GM23338 (cell line): ENCODE results near the gene HDAC11. TPM values are rescaled to one million over a fixed set of nuclear protein-coding genes. Genes with fewer than 3 reads are reported as not detected.

Experiments
- ATAC-seq: fragments of 200-7000 bp; cut with Tn5 transposase; 3 replicates; pipeline ENCODE4 v1.9.1; 2020
- DNase-seq: peaks from one replicate; pipeline ENCODE4 v3.0.0-alpha.2; 2015; ENCODE audit warnings: low spot score
- H2AFZ ChIP-seq: fragments of 200-600 bp; sonication (generic); 2 replicates; pipeline ENCODE4 v1.8.0; 2016; ENCODE audit warnings: antibody characterized with exemption, mild to moderate bottlenecking, moderate library complexity
- H3F3A ChIP-seq: fragments of 200-600 bp; sonication (generic); replicated peaks from 2 replicates; pipeline ENCODE4 v1.8.0; 2017; ENCODE audit warnings: antibody characterized with exemption, mixed run types, low read depth
- H3K27ac ChIP-seq: fragments of 200-600 bp; sonication (generic); 2 replicates; pipeline ENCODE4 v1.6.1; 2016; ENCODE audit warnings: low read depth
- H3K27me3 ChIP-seq: fragments of 200-600 bp; sonication (generic); 2 replicates; pipeline ENCODE4 v1.8.0; 2016; ENCODE audit warnings: mild to moderate bottlenecking, mixed run types, moderate library complexity; ENCODE audit not compliant: insufficient read depth
- H3K36me3 ChIP-seq: fragments of 200-600 bp; sonication (generic); 2 replicates; pipeline ENCODE4 v1.8.0; 2016; ENCODE audit warnings: mild to moderate bottlenecking; ENCODE audit not compliant: insufficient read depth
- H3K4me1 ChIP-seq: fragments of 200-600 bp; sonication (generic); 2 replicates; pipeline ENCODE4 v1.8.0; 2016; ENCODE audit warnings: mild to moderate bottlenecking, moderate library complexity; ENCODE audit not compliant: insufficient read depth
- H3K4me2 ChIP-seq: fragments of 200-600 bp; sonication (generic); 2 replicates; pipeline ENCODE4 v1.7.1; 2017; ENCODE audit warnings: mixed run types
- H3K4me3 ChIP-seq: fragments of 200-600 bp; sonication (generic); 2 replicates; pipeline ENCODE4 v1.6.1; 2016; ENCODE audit warnings: mixed run types
- H3K79me2 ChIP-seq: fragments of 200-600 bp; sonication (generic); replicated peaks from 2 replicates; pipeline ENCODE4 v1.8.0; 2017; ENCODE audit warnings: mild to moderate bottlenecking; ENCODE audit not compliant: insufficient read depth
- H3K9me2 ChIP-seq: fragments of 200-600 bp; sonication (generic); 2 replicates; pipeline ENCODE4 v1.8.0; 2017; ENCODE audit not compliant: insufficient read depth
- H4K20me1 ChIP-seq: fragments of 200-600 bp; sonication (generic); replicated peaks from 2 replicates; pipeline ENCODE4 v1.8.0; 2017; ENCODE audit warnings: mild to moderate bottlenecking; ENCODE audit not compliant: insufficient read depth
- H3K27ac Mint-ChIP-seq: 2 replicates; pipeline ENCODE4 v1.8.0; 2020; ENCODE audit warnings: inconsistent platforms, mild to moderate bottlenecking, moderate library complexity, mixed read lengths
- H3K27me3 Mint-ChIP-seq: 3 replicates; pipeline ENCODE4 v1.8.0; 2022; ENCODE audit warnings: low read depth, mild to moderate bottlenecking, moderate library complexity, mixed read lengths, inconsistent platforms; ENCODE audit not compliant: insufficient read depth, poor library complexity
- H3K36me3 Mint-ChIP-seq: 3 replicates; pipeline ENCODE4 v1.8.0; 2021; ENCODE audit warnings: low read depth, mild to moderate bottlenecking, inconsistent platforms, moderate library complexity, mixed read lengths
- H3K4me1 Mint-ChIP-seq: 3 replicates; pipeline ENCODE4 v1.8.0; 2020; ENCODE audit warnings: mild to moderate bottlenecking, inconsistent platforms, mixed read lengths
- H3K4me3 Mint-ChIP-seq: 3 replicates; pipeline ENCODE4 v1.8.0; 2021; ENCODE audit warnings: moderate library complexity, mild to moderate bottlenecking, inconsistent platforms, mixed read lengths
- H3K9me3 Mint-ChIP-seq: 3 replicates; pipeline ENCODE4 v1.8.0; 2020; ENCODE audit warnings: moderate library complexity, mild to moderate bottlenecking, inconsistent platforms, mixed read lengths
- CREB1 ChIP-seq: fragments of 250-450 bp; sonication (Bioruptor Pico); IDR thresholded peaks from 2 replicates; pipeline ENCODE4 v1.5.0; 2020; ENCODE audit warnings: low read depth, mild to moderate bottlenecking, moderate library complexity
- CTCF ChIP-seq, 2 experiments: fragments of 200-600 bp in 1 of 2; sonication (generic) in 1 of 2; conservative IDR thresholded peaks; 2 replicates each; pipeline versions ENCODE4 v1.5.1 to v1.6.1; 2016 to 2017; ENCODE audit warnings: antibody characterized with exemption in 2 of 2, low read depth in 2 of 2, mild to moderate bottlenecking in 2 of 2, moderate library complexity in 1 of 2
- ETS1 ChIP-seq: IDR thresholded peaks from 2 replicates; pipeline ENCODE4 v1.6.1; 2016; ENCODE audit warnings: antibody characterized with exemption
- EZH2 ChIP-seq: fragments of 200-600 bp; sonication (generic); IDR thresholded peaks from one replicate; pipeline ENCODE4 v1.8.0; 2017; ENCODE audit warnings: antibody characterized with exemption, mild to moderate bottlenecking, low read depth; ENCODE audit not compliant: unreplicated experiment
- EZH2phosphoT487 ChIP-seq: fragments of 200-600 bp; sonication (generic); IDR thresholded peaks from one replicate; pipeline ENCODE4 v1.8.1; 2018; ENCODE audit warnings: antibody characterized with exemption; ENCODE audit not compliant: unreplicated experiment
- JUNB ChIP-seq: IDR thresholded peaks from one replicate; pipeline ENCODE4 v1.6.1; 2016; ENCODE audit warnings: antibody characterized with exemption; ENCODE audit not compliant: unreplicated experiment
- NANOG ChIP-seq: IDR thresholded peaks from 2 replicates; pipeline ENCODE4 v1.6.1; 2016; ENCODE audit warnings: antibody characterized with exemption, borderline replicate concordance
- POLR2AphosphoS5 ChIP-seq: IDR thresholded peaks from 2 replicates; pipeline ENCODE4 v1.6.1; 2016; ENCODE audit warnings: antibody characterized with exemption, low read depth
- REST ChIP-seq: IDR thresholded peaks from one replicate; pipeline ENCODE4 v1.6.1; 2018; ENCODE audit warnings: antibody characterized with exemption; ENCODE audit not compliant: unreplicated experiment
- STAT1 ChIP-seq: IDR thresholded peaks from one replicate; pipeline ENCODE4 v1.6.1; 2016; ENCODE audit warnings: antibody characterized with exemption; ENCODE audit not compliant: unreplicated experiment
- ZNF114 ChIP-seq: fragments of 250-450 bp; sonication (Bioruptor Pico); IDR thresholded peaks from 2 replicates; pipeline ENCODE4 v1.5.0; 2020; ENCODE audit warnings: mild to moderate bottlenecking, moderate library complexity
- ZNF331 ChIP-seq: fragments of 250-450 bp; sonication (Bioruptor Pico); IDR thresholded peaks from 2 replicates; pipeline ENCODE4 v1.5.0; 2020; ENCODE audit warnings: low read depth, mild to moderate bottlenecking, moderate library complexity
- ZNF462 ChIP-seq: fragments of 250-450 bp; sonication (Bioruptor Pico); IDR thresholded peaks from 2 replicates; pipeline ENCODE4 v1.5.0; 2020; ENCODE audit warnings: mild to moderate bottlenecking, moderate library complexity
- polyA plus RNA-seq: library from polyadenylated mRNA; unstranded; fragments of >200 nt; fragmentation: Nextera tagmentation; extraction: Ambion mirVana; gene quantifications from 2 replicates; pipeline ENCODE4 v1.2.1, GENCODE V29; 2016
- total RNA-seq: library from RNA; depleted of rRNA; stranded (reverse); fragments of >200 nt; shearing (Covaris generic); gene quantifications from 2 replicates; pipeline ENCODE4 v1.2.3, GENCODE V29; 2014

The HDAC11 gene
- total and polyA plus RNA-seq, 2 experiments from 2014 or later = 5.4 to 15.8 TPM

- Mint-ChIP-seq H3K4me3 (no peak overlapping the region), H3K9me3 (peaks cover 3% of the 10 kb centered on the region; the same call in 1 of the 3 replicates), H3K4me1 (peaks cover 9% of the 10 kb centered on the region), H3K36me3 (no peaks in the 10 kb centered on the region; the same call in 1 of the 3 replicates), H3K27me3 (peaks cover 26% of the 10 kb centered on the region), H3K27ac (no peak overlapping the region)
- Histone ChIP-seq H3K4me3 (no peak overlapping the region), H3K27me3 (peaks cover 6% of the 10 kb centered on the region), H3K4me2 (no peak overlapping the region), H3K9me2 (no peaks in the 10 kb centered on the region), H3K79me2 (no peaks in the 10 kb centered on the region), H3K27ac (no peak overlapping the region), H3K36me3 (no peaks in the 10 kb centered on the region), H3K4me1 (peaks cover 5% of the 10 kb centered on the region; the same call in 1 of the 2 replicates), H2AFZ (peak overlapping the region; percentile 7; the same call in 1 of the 2 replicates), H4K20me1 (no peaks in the 10 kb centered on the region), H3F3A (no peaks in the 10 kb centered on the region)
- no peak for DNase-seq
- TF ChIP-seq ZNF331 (no peak), ETS1 (no peak), REST (no peak), EZH2 (no peak), ZNF114 (no peak), STAT1 (no peak), ZNF462 (CRISPR knock-in tag) (no peak), EZH2phosphoT487 (no peak), JUNB (no peak), CTCF (conservative IDR thresholded peaks at IDR 0.05; ENCODE audit: low read depth in 2 of 2) (no peak), POLR2AphosphoS5 (no peak), NANOG (no peak), CREB1 (CRISPR knock-in tag) (no peak)
- ATAC-seq = no peak
These were observed 17.9 kb upstream of the HDAC11 start for GRCh38 chr3:13462125-13462629.
